DOHH2 (cell line): ENCODE measurements around the gene CFC1B.
"Not testable (repeated sequence)": the region's sequence is repeated elsewhere in the genome, so short reads cannot be mapped to it uniquely, and the experiment has no call there.

Source experiments
- H3F3A ChIP-seq: fragments of 200-600 bp; sonication (generic), shearing (Covaris generic); 2 replicates; pipeline ENCODE4 v1.6.0; 2016; ENCODE audit warnings: antibody characterized with exemption, mild to moderate bottlenecking; ENCODE audit not compliant: control insufficient read depth, insufficient read depth
- H3K27ac ChIP-seq: fragments of 200-600 bp; sonication (generic); 2 replicates; pipeline ENCODE4 v1.5.1; 2014; ENCODE audit warnings: low read depth, mild to moderate bottlenecking, low read length, moderate library complexity
- H3K27me3 ChIP-seq: fragments of 200-600 bp; sonication (generic); 2 replicates; pipeline ENCODE4 v1.6.1; 2014; ENCODE audit warnings: mild to moderate bottlenecking, low read length, mixed read lengths; ENCODE audit not compliant: control insufficient read depth
- H3K36me3 ChIP-seq: fragments of 200-600 bp; sonication (generic); 2 replicates; pipeline ENCODE4 v1.6.1; 2014; ENCODE audit warnings: mild to moderate bottlenecking, low read length, moderate library complexity, mixed read lengths; ENCODE audit not compliant: control insufficient read depth
- H3K4me1 ChIP-seq: fragments of 200-600 bp; sonication (generic); 2 replicates; pipeline ENCODE4 v1.6.1; 2014; ENCODE audit warnings: mild to moderate bottlenecking, low read length, mixed read lengths; ENCODE audit not compliant: control insufficient read depth
- H3K4me2 ChIP-seq: fragments of 200-600 bp; sonication (generic); 2 replicates; pipeline ENCODE4 v1.6.0; 2014; ENCODE audit warnings: mild to moderate bottlenecking, low read length, moderate library complexity
- H3K4me3 ChIP-seq: fragments of 200-600 bp; sonication (generic); 2 replicates; pipeline ENCODE4 v1.5.1; 2014; ENCODE audit warnings: mild to moderate bottlenecking, low read length, mixed read lengths
- H3K79me2 ChIP-seq: fragments of 200-600 bp; sonication (generic); 2 replicates; pipeline ENCODE4 v1.6.1; 2014; ENCODE audit warnings: mild to moderate bottlenecking, low read length, mixed read lengths; ENCODE audit not compliant: control insufficient read depth
- H3K9me2 ChIP-seq: fragments of 200-600 bp; sonication (generic); replicated peaks from 2 replicates; pipeline ENCODE4 v1.6.1; 2014; ENCODE audit warnings: mild to moderate bottlenecking, low read length, mixed read lengths; ENCODE audit not compliant: control insufficient read depth
- H3K9me3 ChIP-seq: fragments of 200-600 bp; sonication (generic); 2 replicates; pipeline ENCODE4 v1.6.1; 2014; ENCODE audit warnings: antibody characterized with exemption, low read length, mixed read lengths; ENCODE audit not compliant: control insufficient read depth, insufficient read depth
- H4K20me1 ChIP-seq: fragments of 200-600 bp; sonication (generic); 2 replicates; pipeline ENCODE4 v1.6.0; 2014; ENCODE audit warnings: low read depth, mild to moderate bottlenecking, antibody characterized with exemption, low read length, moderate library complexity; ENCODE audit not compliant: control insufficient read depth, insufficient read depth

CFC1B gene

DNA sequence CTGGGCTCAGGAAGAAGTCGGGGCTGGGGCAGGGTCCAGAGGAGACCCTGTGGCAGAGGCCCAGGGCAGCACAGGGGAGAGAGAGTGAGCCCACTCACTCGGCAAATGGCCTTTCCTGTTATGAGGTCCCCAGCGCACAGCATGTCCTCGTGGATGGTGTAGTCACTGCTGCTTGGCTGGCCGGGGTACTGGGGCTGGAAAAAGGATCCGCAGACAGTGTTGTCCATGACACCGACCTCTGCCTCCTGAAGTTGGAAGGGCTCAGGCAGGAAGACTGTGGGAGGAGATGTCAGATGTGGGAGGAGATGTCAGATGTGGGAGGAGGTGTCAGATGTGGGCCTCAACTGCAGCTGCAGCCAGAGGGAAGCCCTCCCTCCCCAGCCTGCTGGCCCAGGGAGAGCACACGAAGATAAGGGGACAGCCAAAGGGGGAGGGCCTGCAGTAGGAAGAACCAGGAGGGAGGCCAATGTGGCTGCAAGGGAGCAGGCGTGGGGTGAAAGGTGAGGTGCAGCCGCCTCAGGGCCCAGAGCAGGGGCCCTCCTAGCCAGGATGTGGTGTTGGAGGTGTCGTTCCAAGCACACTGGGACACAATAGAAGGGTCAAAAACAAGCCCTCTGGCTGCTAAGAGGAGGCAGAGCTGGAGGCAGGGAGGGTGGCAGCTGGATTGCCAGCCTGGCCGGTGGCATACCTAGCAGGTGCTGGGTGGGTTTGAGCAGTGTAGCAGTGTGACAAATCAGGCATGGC, 22.9 kb downstream of the CFC1B start:
- not testable (repeated sequence) for H3K4me1 ChIP-seq, H3K27ac ChIP-seq, H3K27me3 ChIP-seq

DNA sequence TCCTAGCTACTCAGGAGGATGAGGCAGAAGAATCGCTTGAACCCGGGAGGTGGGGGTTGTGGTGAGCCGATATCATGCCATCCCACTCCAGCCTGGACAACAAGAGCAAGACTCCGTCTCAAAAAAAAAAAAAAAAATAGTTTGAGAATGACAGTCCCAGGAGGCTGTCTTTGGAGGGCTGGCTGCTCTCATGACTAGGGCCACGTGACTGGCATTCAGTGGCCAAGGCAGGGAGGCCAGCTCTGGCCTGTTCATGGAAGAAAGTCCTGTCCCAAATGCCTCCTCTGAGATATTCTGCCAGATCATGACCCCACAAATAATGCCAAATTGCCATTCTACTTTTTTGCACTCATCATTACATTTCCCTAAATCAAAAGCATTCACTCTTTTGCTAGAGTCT, 24.0 kb downstream of the CFC1B start:
- not testable (repeated sequence) for H3K27me3 ChIP-seq, H3K36me3 ChIP-seq, H3K9me3 ChIP-seq, H3F3A ChIP-seq, H4K20me1 ChIP-seq, H3K4me2 ChIP-seq, H3K4me3 ChIP-seq, H3K79me2 ChIP-seq, H3K27ac ChIP-seq, H3K4me1 ChIP-seq, H3K9me2 ChIP-seq

More for the DNA sequence above, 22.9 kb downstream of the CFC1B start:
- not testable (repeated sequence) for H3K9me2 ChIP-seq, H3K4me3 ChIP-seq, H3K9me3 ChIP-seq, H3K4me2 ChIP-seq, H3F3A ChIP-seq, H3K36me3 ChIP-seq, H4K20me1 ChIP-seq, H3K79me2 ChIP-seq

DNA sequence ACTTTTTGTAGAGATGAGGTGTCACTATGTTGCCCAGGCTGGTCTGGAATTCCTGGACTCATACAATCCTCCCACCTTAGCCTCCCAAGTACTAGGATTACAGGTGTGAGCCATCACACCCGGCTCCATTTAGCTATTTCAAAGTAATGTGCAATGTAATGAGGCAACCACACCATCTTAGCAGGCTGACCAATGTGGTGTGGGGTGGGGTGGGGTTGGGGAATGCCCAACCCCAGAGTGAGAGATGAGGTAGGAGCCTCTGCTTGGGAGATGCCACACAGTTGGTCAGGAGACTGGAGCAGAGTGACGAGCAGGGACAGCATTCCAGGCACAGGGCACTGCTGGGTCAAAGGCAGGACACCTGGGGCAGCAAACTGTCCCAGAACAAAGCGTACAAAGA, 27.4 kb downstream of the CFC1B start:
- H4K20me1 ChIP-seq, H3K4me1 ChIP-seq, H3K9me3 ChIP-seq, H3K36me3 ChIP-seq, H3K4me3 ChIP-seq, H3F3A ChIP-seq, H3K4me2 ChIP-seq, H3K9me2 ChIP-seq, H3K27me3 ChIP-seq, H3K79me2 ChIP-seq, H3K27ac ChIP-seq: not testable (repeated sequence)

DNA sequence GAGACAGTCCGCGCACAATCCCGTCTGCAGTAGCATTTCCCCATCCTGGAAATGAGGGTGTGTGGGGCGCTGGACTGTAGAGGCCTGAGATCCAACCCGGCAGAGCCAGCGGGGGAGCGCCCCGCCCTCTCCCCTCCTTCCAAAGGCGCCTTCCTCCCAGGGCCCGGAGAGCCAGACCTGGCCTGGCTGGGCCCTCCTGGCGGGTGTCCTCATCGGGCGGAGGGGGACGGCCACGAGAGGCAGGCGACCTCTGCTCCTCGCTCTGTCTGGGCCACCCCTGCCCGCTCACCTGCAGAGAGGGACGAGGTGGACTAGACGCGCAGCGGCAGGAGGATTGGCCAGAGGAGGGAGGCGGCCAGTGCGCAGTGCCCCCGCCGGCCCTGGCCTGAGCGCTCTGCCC, 28.5 kb downstream of the CFC1B start:
- not testable (repeated sequence) for H3K27me3 ChIP-seq, H3K27ac ChIP-seq, H3K36me3 ChIP-seq, H3K4me2 ChIP-seq, H3K4me1 ChIP-seq, H3F3A ChIP-seq, H3K9me2 ChIP-seq, H4K20me1 ChIP-seq, H3K79me2 ChIP-seq, H3K9me3 ChIP-seq, H3K4me3 ChIP-seq

DNA sequence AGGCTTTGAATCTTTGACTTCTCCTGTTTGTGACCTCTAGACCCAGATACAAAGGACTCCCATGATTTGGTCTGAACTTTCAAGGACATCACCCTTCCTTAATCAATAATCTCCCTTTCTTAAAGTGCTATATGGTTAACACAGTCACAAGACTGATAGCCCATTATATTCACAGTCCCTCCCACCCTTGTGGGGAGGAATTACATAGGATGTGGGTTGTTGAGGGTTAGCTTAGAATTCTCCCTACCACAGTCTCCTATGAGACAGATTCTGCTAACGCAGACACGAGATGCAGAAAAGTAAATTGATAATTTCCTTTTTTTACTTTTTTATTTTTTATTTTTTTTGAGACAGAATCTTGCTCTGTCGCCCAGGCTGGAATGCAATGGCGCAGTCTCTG, 33.2 kb downstream of the CFC1B start:
- H3K4me3 ChIP-seq, H3K79me2 ChIP-seq, H4K20me1 ChIP-seq, H3K27me3 ChIP-seq, H3K27ac ChIP-seq, H3K36me3 ChIP-seq, H3K9me2 ChIP-seq, H3K4me1 ChIP-seq, H3K9me3 ChIP-seq, H3K4me2 ChIP-seq, H3F3A ChIP-seq: not testable (repeated sequence)

DNA sequence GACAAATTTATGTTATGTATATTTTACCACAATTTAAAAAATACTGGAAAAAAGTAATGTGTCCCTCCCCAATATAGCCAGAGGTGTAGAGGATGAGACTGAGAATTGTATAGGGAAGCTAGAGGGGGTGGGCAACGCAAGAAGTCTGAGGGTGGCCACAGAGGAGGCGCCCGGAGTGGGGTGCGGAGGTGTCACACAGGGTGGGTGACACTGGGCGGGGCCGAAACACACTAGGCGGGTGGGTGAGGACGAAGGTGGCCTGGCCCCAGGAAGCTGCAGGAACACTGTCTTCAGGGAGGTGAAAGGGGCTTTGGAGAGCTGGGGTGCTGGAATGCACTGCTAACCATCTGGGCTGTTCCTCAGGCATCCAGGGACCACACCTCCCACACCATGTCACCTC, 35.4 kb downstream of the CFC1B start:
- not testable (repeated sequence) for H3K27me3 ChIP-seq, H3K27ac ChIP-seq, H3K79me2 ChIP-seq, H3F3A ChIP-seq, H3K9me3 ChIP-seq, H3K4me2 ChIP-seq, H4K20me1 ChIP-seq, H3K4me3 ChIP-seq, H3K4me1 ChIP-seq, H3K9me2 ChIP-seq, H3K36me3 ChIP-seq

DNA sequence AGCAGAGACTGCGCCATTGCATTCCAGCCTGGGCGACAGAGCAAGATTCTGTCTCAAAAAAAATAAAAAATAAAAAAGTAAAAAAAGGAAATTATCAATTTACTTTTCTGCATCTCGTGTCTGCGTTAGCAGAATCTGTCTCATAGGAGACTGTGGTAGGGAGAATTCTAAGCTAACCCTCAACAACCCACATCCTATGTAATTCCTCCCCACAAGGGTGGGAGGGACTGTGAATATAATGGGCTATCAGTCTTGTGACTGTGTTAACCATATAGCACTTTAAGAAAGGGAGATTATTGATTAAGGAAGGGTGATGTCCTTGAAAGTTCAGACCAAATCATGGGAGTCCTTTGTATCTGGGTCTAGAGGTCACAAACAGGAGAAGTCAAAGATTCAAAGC, 45.1 kb downstream of the CFC1B start:
- H3F3A ChIP-seq, H3K36me3 ChIP-seq, H3K4me3 ChIP-seq, H3K27ac ChIP-seq, H3K79me2 ChIP-seq, H4K20me1 ChIP-seq, H3K9me3 ChIP-seq, H3K4me2 ChIP-seq, H3K9me2 ChIP-seq, H3K4me1 ChIP-seq, H3K27me3 ChIP-seq: not testable (repeated sequence)

DNA sequence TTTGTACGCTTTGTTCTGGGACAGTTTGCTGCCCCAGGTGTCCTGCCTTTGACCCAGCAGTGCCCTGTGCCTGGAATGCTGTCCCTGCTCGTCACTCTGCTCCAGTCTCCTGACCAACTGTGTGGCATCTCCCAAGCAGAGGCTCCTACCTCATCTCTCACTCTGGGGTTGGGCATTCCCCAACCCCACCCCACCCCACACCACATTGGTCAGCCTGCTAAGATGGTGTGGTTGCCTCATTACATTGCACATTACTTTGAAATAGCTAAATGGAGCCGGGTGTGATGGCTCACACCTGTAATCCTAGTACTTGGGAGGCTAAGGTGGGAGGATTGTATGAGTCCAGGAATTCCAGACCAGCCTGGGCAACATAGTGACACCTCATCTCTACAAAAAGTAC, 50.9 kb downstream of the CFC1B start:
- H3K36me3 ChIP-seq, H3K79me2 ChIP-seq, H3K27me3 ChIP-seq, H3K4me2 ChIP-seq, H3K9me3 ChIP-seq, H4K20me1 ChIP-seq, H3K27ac ChIP-seq, H3F3A ChIP-seq, H3K4me3 ChIP-seq, H3K4me1 ChIP-seq, H3K9me2 ChIP-seq: not testable (repeated sequence)
